Measurements from ENCODE around the gene RAB6A. TPM values are rescaled to one million over a fixed set of nuclear protein-coding genes. Genes with fewer than 3 reads are reported as not detected.

RAB6A gene
- total RNA-seq, 1 donor from 2014 or later: 222 TPM

DNA sequence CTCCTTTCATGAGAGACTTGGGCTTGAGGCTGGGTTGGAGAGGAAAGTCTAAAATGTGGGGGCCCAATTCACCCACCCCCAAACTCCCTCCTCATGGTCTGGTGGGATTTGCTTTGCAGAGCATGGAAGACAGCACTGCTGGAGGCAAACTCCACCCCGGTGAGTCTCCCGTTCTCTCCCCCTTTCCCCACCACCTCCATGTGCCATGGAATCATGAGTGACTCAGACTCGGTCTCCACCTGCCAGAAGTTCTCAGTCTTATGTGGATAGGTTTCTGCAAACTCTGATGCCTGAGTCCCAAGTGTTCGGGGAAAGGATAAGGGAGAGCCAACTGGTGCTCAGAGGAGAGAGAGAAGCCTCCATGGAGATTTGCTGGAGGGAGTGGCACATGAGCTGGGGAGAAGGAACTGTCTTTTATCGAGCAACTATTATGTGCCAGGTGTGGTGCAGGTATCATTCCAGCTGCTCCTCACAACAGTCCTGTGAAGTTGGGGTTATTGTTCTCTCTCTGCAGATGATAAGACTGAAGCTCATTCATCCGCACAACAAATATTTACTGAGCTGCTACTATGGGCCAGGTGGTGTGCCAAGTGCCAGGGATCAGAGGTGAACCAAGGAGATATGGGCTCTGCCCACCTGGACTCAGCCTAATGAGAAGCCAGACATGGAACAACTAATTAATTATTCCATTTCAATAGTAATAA is 107.9 kb downstream of the RAB6A start:
- Mint-ChIP-seq H3K9me3 (ENCODE audit: unreplicated experiment) (peaks cover 3% of the 10 kb centered on the region), H3K36me3 (ENCODE audit: unreplicated experiment) (no peaks in the 10 kb centered on the region), H3K27ac (ENCODE audit: unreplicated experiment) (no peak overlapping the region), H3K4me3 (ENCODE audit: unreplicated experiment) (no peak overlapping the region), H3K27me3 (ENCODE audit: unreplicated experiment) (peaks cover 5% of the 10 kb centered on the region), H3K4me1 (ENCODE audit: low read depth, unreplicated experiment) (no peaks in the 10 kb centered on the region)
- TF ChIP-seq CTCF (IDR thresholded peaks at IDR 0.05; ENCODE audit: partially characterized antibody, unreplicated experiment): no peak
- no peak for DNase-seq

DNA sequence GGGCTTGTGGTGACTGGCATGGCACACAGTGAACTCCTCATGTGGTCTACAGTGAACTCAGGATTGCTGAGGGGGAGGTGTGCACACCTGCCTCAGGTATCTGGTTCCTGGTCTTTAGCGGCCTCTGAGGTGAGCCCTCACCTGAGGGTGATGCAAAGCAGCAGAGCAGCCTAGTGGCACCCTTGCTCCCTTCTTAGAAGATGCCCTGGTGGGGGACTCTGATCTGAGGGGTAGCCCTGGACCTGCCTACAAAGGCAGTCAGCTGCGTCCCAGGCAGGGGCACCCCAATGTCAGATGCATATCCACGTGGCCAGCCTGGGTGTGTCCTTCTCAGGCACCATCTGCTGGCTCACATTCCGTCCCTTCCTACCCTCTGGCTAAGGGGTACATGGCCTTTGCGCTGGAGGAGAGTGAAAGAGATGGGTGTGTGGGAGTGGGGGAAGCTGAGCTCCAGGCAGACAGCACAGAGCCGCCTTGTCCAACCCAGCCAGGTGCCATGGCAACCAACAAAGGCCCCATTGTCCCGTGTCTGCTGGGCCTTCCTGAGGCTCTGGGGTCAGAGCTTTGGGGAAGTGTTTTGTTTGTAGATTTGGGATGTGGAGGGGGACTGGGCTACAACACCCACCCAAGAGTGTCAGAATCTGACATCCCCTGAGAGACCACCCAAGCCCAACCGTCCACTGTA is 108.7 kb downstream of the RAB6A start:
- Mint-ChIP-seq H3K27ac (ENCODE audit: unreplicated experiment) (no peak overlapping the region), H3K9me3 (ENCODE audit: unreplicated experiment) (peaks cover 3% of the 10 kb centered on the region), H3K4me3 (ENCODE audit: unreplicated experiment) (no peak overlapping the region), H3K4me1 (ENCODE audit: low read depth, unreplicated experiment) (peaks cover 1% of the 10 kb centered on the region), H3K27me3 (ENCODE audit: unreplicated experiment) (peaks cover 7% of the 10 kb centered on the region), H3K36me3 (ENCODE audit: unreplicated experiment) (no peaks in the 10 kb centered on the region)
- DNase-seq: no peak
- TF ChIP-seq CTCF (IDR thresholded peaks at IDR 0.05; ENCODE audit: partially characterized antibody, unreplicated experiment): no peak

- no peak for TF ChIP-seq CTCF (IDR thresholded peaks at IDR 0.05; ENCODE audit: partially characterized antibody, unreplicated experiment)
- Mint-ChIP-seq H3K27ac (ENCODE audit: unreplicated experiment) (no peak overlapping the region), H3K9me3 (ENCODE audit: unreplicated experiment) (peaks cover 3% of the 10 kb centered on the region), H3K4me3 (ENCODE audit: unreplicated experiment) (no peak overlapping the region), H3K36me3 (ENCODE audit: unreplicated experiment) (no peaks in the 10 kb centered on the region), H3K4me1 (ENCODE audit: low read depth, unreplicated experiment) (peaks cover 5% of the 10 kb centered on the region), H3K27me3 (ENCODE audit: unreplicated experiment) (peaks cover 7% of the 10 kb centered on the region)
- DNase-seq: no peak
Measured at GRCh38 chr11:73651661-73652045, 109.2 kb downstream of the RAB6A start.

- no peak overlapping the region for H3K27ac Mint-ChIP-seq (ENCODE audit: unreplicated experiment)
- TF ChIP-seq CTCF (IDR thresholded peaks at IDR 0.05; ENCODE audit: partially characterized antibody, unreplicated experiment): no peak
- H3K4me3 Mint-ChIP-seq (ENCODE audit: unreplicated experiment): no peak overlapping the region
- no peak for DNase-seq
- peaks cover 5% of the 10 kb centered on the region for H3K4me1 Mint-ChIP-seq (ENCODE audit: low read depth, unreplicated experiment)
- no peaks in the 10 kb centered on the region for H3K36me3 Mint-ChIP-seq (ENCODE audit: unreplicated experiment)
- peaks cover 3% of the 10 kb centered on the region for H3K9me3 Mint-ChIP-seq (ENCODE audit: unreplicated experiment)
- H3K27me3 Mint-ChIP-seq (ENCODE audit: unreplicated experiment): peaks cover 7% of the 10 kb centered on the region
Measured at GRCh38 chr11:73651252-73651651, 109.6 kb downstream of the RAB6A start.

DNA sequence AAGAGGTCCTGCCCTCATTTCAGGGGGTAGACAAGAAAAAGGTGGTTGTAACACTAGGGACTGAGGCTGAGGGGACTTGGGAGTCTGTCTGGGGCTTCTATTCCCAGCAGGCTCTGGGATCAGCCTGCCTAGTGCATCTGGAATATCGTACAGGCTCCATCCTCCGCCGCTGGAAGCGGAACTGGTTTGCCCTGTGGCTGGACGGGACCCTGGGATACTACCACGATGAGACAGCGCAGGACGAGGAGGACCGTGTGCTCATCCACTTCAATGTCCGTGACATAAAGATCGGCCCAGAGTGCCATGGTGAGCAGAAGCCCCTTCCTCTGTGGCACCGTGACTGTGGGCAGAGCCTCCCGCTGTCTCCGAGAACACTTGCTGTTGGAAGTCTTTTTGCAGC is 110.5 kb downstream of the RAB6A start:
- DNase-seq: no peak
- no peak for TF ChIP-seq CTCF (IDR thresholded peaks at IDR 0.05; ENCODE audit: partially characterized antibody, unreplicated experiment)
- Mint-ChIP-seq H3K27me3 (ENCODE audit: unreplicated experiment) (peaks cover 9% of the 10 kb centered on the region), H3K4me3 (ENCODE audit: unreplicated experiment) (no peak overlapping the region), H3K36me3 (ENCODE audit: unreplicated experiment) (no peaks in the 10 kb centered on the region), H3K4me1 (ENCODE audit: low read depth, unreplicated experiment) (peaks cover 8% of the 10 kb centered on the region), H3K9me3 (ENCODE audit: unreplicated experiment) (peaks cover 3% of the 10 kb centered on the region), H3K27ac (ENCODE audit: unreplicated experiment) (no peak overlapping the region)
